ENCODE measurements around the gene TMEM176A. TPM values are rescaled to one million over a fixed set of nuclear protein-coding genes. Genes with fewer than 3 reads are reported as not detected.
"Not testable (repeated sequence)": the region's sequence is repeated elsewhere in the genome, so short reads cannot be mapped to it uniquely, and the experiment has no call there.

Gene TMEM176A
- total and polyA plus RNA-seq, 12 donors: 0.78 to 70.9 (median 22.5) TPM

GRCh38 chr7:150805864-150806263 lies 5.3 kb downstream of the TMEM176A start:
- H3K4me3 ChIP-seq: no peak overlapping the region
- DNase-seq: no peak
- H3K27me3 ChIP-seq: peaks cover under 1% of the 10 kb centered on the region
- H3K4me1 ChIP-seq (replicated peaks in 1 of 2): peaks cover 0 to 1% of the 10 kb centered on the region in 2 donors
- no peaks in the 10 kb centered on the region for H3K36me3 ChIP-seq (replicated peaks in 1 of 2)
- no peaks in the 10 kb centered on the region for H3K9me3 ChIP-seq (replicated peaks in 1 of 3)
- intact Hi-C loops (cut with DNase I): no loop called here
- no peak overlapping the region for H3K27ac ChIP-seq
- TF ChIP-seq CTCF (IDR thresholded peaks at IDR 0.05) (no peak), POLR2A (IDR thresholded peaks at IDR 0.05) (no peak)

GRCh38 chr7:150806454-150806853 lies 5.9 kb downstream of the TMEM176A start:
- no peak for TF ChIP-seq CTCF (IDR thresholded peaks at IDR 0.05)
- TF ChIP-seq POLR2A (IDR thresholded peaks at IDR 0.05): no peak
- no peaks in the 10 kb centered on the region for H3K36me3 ChIP-seq (replicated peaks in 1 of 2)
- H3K9me3 ChIP-seq (replicated peaks in 1 of 3): no peaks in the 10 kb centered on the region
- no peaks in the 10 kb centered on the region for H3K4me1 ChIP-seq (replicated peaks in 1 of 2)
- intact Hi-C loops (cut with DNase I): no loop called here
- WGBS, 4 donors: 94 to 97% (median 96%) methylated on average over 3 of the region's 3 CpGs
- H3K4me3 ChIP-seq: no peak overlapping the region
- no peak overlapping the region for H3K27ac ChIP-seq
- H3K27me3 ChIP-seq: no peaks in the 10 kb centered on the region
- no peak for DNase-seq

- DNase-seq: no peak
- Histone ChIP-seq H3K4me1 (replicated peaks in 1 of 2) (no peaks in the 10 kb centered on the region), H3K27ac (no peak overlapping the region), H3K9me3 (replicated peaks in 1 of 3) (no peaks in the 10 kb centered on the region), H3K27me3 (no peaks in the 10 kb centered on the region), H3K4me3 (no peak overlapping the region), H3K36me3 (replicated peaks in 1 of 2) (no peaks in the 10 kb centered on the region)
- WGBS, 4 donors: 71 to 85% (median 75%) methylated on average over 2 of the region's 2 CpGs
- intact Hi-C loops (cut with DNase I): no loop called here
- TF ChIP-seq CTCF (IDR thresholded peaks at IDR 0.05): no peak
- no peak for TF ChIP-seq POLR2A (IDR thresholded peaks at IDR 0.05)
Observed at GRCh38 chr7:150806863-150807262, 6.3 kb downstream of the TMEM176A start.

GRCh38 chr7:150807616-150808438 lies 7.3 kb downstream of the TMEM176A start:
- H3K36me3 ChIP-seq (replicated peaks in 1 of 2); H3K27me3 ChIP-seq; H3K9me3 ChIP-seq (replicated peaks in 1 of 3); H3K4me3 ChIP-seq; H3K4me1 ChIP-seq (replicated peaks in 1 of 2); DNase-seq; intact Hi-C loops (cut with DNase I); H3K27ac ChIP-seq: not testable (repeated sequence)
- WGBS, 4 donors: 78 to 94% (median 79%) methylated on average over 5 to 13 of the region's 13 CpGs
